K562 (cell line): ENCODE data around the gene PRR15. TPM values are rescaled to one million over a fixed set of nuclear protein-coding genes. Genes with fewer than 3 reads are reported as not detected.

Experiments used
- ATAC-seq: fragments of 200-7000 bp; cut with Tn5 transposase; 3 replicates; pipeline ENCODE4 v1.9.1; 2020; ENCODE audit warnings: moderate library complexity
- Bru-seq: library from RNA; stranded (reverse); fragments of 400-500 nt; gene quantifications from one replicate; lab custom pipeline; 2021; lab: Mats Ljungman, UMichigan
- BruChase-seq, 2 experiments: library from RNA; stranded (reverse); fragments of 400-500 nt; gene quantifications; one replicate each; lab custom pipeline; 2021; lab: Mats Ljungman, UMichigan
- BruUV-seq: library from RNA; stranded (reverse); fragments of 400-500 nt; replicated peaks from 2 replicates; lab custom pipeline; 2021; lab: Mats Ljungman, UMichigan
- CTCF ChIA-PET: fragments of 300-600 bp; formaldehyde crosslinking; extraction: SDS; loops from one replicate; lab custom pipeline; 2021; ENCODE audit warnings: low intra/inter-chr PET ratio; lab: Yijun Ruan, JAX
- POLR2A ChIA-PET: fragments of 300-600, 350-650 bp; sonication (Branson Sonifier 250); formaldehyde crosslinking; extraction: SDS; loops from one replicate; lab custom pipeline; 2021; ENCODE audit warnings: antibody characterized with exemption, inconsistent platforms; lab: Yijun Ruan, JAX
- DNase-seq, 4 experiments: peaks; one replicate each; pipeline versions ENCODE4 v3.0.0 to v3.0.0-alpha.2; 2011 to 2018; ENCODE audit warnings: low spot score in 3 of 4, mixed read lengths in 3 of 4; ENCODE audit errors: extremely low read depth in 1 of 4
- FAIRE-seq: peaks from 2 replicates; lab custom pipeline; 2011; peaks lifted over from hg19 to GRCh38; lab: Jason Lieb, UNC
- H2AFZ ChIP-seq: 2 replicates; pipeline ENCODE4 v1.6.0; 2011; ENCODE audit warnings: low read depth, low read length, control low read depth, inconsistent platforms
- H3K27ac ChIP-seq: fragments of 200-600 bp; 3 replicates; pipeline ENCODE4 v1.8.0; 2011; ENCODE audit warnings: low read depth, mild to moderate bottlenecking, control low read depth, inconsistent platforms, low read length, moderate library complexity, mixed read lengths; ENCODE audit errors: extremely low read depth
- H3K27me3 ChIP-seq, 2 experiments: fragments of 300-600 bp in 1 of 2; 2 replicates in 1 of 2; 3 replicates in 1 of 2; pipeline versions ENCODE4 v1.6.0 to v1.8.0; 2011; ENCODE audit warnings: inconsistent platforms in 2 of 2, low read length in 2 of 2, mild to moderate bottlenecking in 1 of 2, mixed read lengths in 1 of 2, moderate library complexity in 1 of 2; ENCODE audit not compliant: control insufficient read depth in 2 of 2, insufficient read depth in 2 of 2
- H3K36me3 ChIP-seq: fragments of 300-600 bp; 3 replicates; pipeline ENCODE4 v1.8.0; 2011; ENCODE audit warnings: mild to moderate bottlenecking, low read length, inconsistent platforms; ENCODE audit not compliant: control insufficient read depth, insufficient read depth
- H3K4me1 ChIP-seq, 2 experiments: fragments of 200-600 bp in 1 of 2; replicated peaks in 1 of 2; 2 replicates in 1 of 2; 3 replicates in 1 of 2; pipeline versions ENCODE4 v1.5.1 to v1.8.0; 2011; ENCODE audit warnings: inconsistent platforms in 2 of 2, low read length in 2 of 2, mild to moderate bottlenecking in 1 of 2, mixed read lengths in 1 of 2, moderate library complexity in 1 of 2; ENCODE audit not compliant: control insufficient read depth in 2 of 2, insufficient read depth in 2 of 2
- H3K4me2 ChIP-seq: 2 replicates; pipeline ENCODE4 v1.6.1; 2011; ENCODE audit warnings: low read length, control low read depth, inconsistent platforms, mixed read lengths; ENCODE audit not compliant: insufficient read depth
- H3K4me3 ChIP-seq: fragments of 200-600 bp; sonication (generic), shearing (Covaris generic); 2 replicates; pipeline ENCODE4 v1.5.1; 2016; ENCODE audit warnings: control low read depth, inconsistent platforms
- H3K79me2 ChIP-seq: fragments of 200-600 bp; 3 replicates; pipeline ENCODE4 v1.8.0; 2011; ENCODE audit warnings: low read length, inconsistent platforms; ENCODE audit not compliant: control insufficient read depth, insufficient read depth
- H3K9ac ChIP-seq, 2 experiments: 2 replicates each; pipeline versions ENCODE4 v1.6.0 to v1.6.1; 2011; ENCODE audit warnings: low read depth in 2 of 2, low read length in 2 of 2, control low read depth in 1 of 2, inconsistent platforms in 1 of 2, mild to moderate bottlenecking in 1 of 2, mixed read lengths in 1 of 2; ENCODE audit not compliant: insufficient read depth in 1 of 2
- H3K9me1 ChIP-seq: one replicate; pipeline ENCODE4 v1.6.0; 2011; ENCODE audit warnings: inconsistent platforms, mild to moderate bottlenecking, low read length, moderate library complexity; ENCODE audit not compliant: control insufficient read depth, insufficient read depth
- H3K9me3 ChIP-seq: replicated peaks from 2 replicates; pipeline ENCODE4 v1.5.1; 2011; ENCODE audit warnings: low read depth, low read length, inconsistent platforms; ENCODE audit not compliant: control insufficient read depth, insufficient read depth
- H4K20me1 ChIP-seq: replicated peaks from 2 replicates; pipeline ENCODE4 v1.6.1; 2011; ENCODE audit warnings: low read length, inconsistent platforms, mixed read lengths; ENCODE audit not compliant: control insufficient read depth, insufficient read depth
- ARNT ChIP-seq, 2 experiments: fragments of 450-650 bp; IDR thresholded peaks; 2 replicates each; pipeline ENCODE4 v1.6.1; 2016; ENCODE audit warnings: mild to moderate bottlenecking in 1 of 2
- ATF3 ChIP-seq, 2 experiments: fragments of 450-650 bp in 1 of 2; sonication (generic) in 1 of 2; formaldehyde crosslinking in 1 of 2; IDR thresholded peaks in 1 of 2; conservative IDR thresholded peaks in 1 of 2; 2 replicates each; pipeline versions ENCODE4 v1.6.1 to v1.8.1; 2016 to 2023; ENCODE audit warnings: mild to moderate bottlenecking in 2 of 2, moderate library complexity in 2 of 2, inconsistent platforms in 1 of 2, missing genetic modification reagents in 1 of 2
- BACH1 ChIP-seq: fragments of 200-800 bp; sonication (Bioruptor generic); IDR thresholded peaks from 2 replicates; pipeline ENCODE4 v1.6.1; 2016; ENCODE audit warnings: missing genetic modification characterization, missing compliant biosample characterization
- EWSR1 ChIP-seq: fragments of 450-650 bp; IDR thresholded peaks from 2 replicates; pipeline ENCODE4 v1.6.1; 2018; ENCODE audit warnings: borderline replicate concordance, mild to moderate bottlenecking, low read depth, moderate library complexity; ENCODE audit not compliant: partially characterized antibody
- NCOA1 ChIP-seq: fragments of 450-650 bp; IDR thresholded peaks from 2 replicates; pipeline ENCODE4 v1.6.1; 2016; ENCODE audit warnings: low read depth
- RFX7 ChIP-seq: fragments of 250-450 bp; sonication (Bioruptor Pico); IDR thresholded peaks from 2 replicates; pipeline ENCODE4 v1.5.1; 2021; ENCODE audit warnings: mild to moderate bottlenecking
- TCF3 ChIP-seq: sonication (generic); formaldehyde crosslinking; IDR thresholded peaks from 2 replicates; pipeline ENCODE4 v1.4.0; 2020; ENCODE audit warnings: mild to moderate bottlenecking, missing genetic modification reagents
- ZBTB2 ChIP-seq: fragments of 450-650 bp; IDR thresholded peaks from 2 replicates; pipeline ENCODE4 v1.6.1; 2016; ENCODE audit warnings: antibody characterized with exemption
- ZNF134 ChIP-seq: fragments of 250-450 bp; sonication (Bioruptor Pico); conservative IDR thresholded peaks from 2 replicates; pipeline ENCODE4 v1.4.0; 2020
- WGBS: fragments of 100-300 bp; shearing (Covaris generic); methylation state at CpG from one replicate; pipeline ENCODE4 v1.1.6; 2016; ENCODE audit warnings: low coverage, mixed read lengths; ENCODE audit not compliant: insufficient coverage; ENCODE audit errors: missing lambda C conversion rate; 5-methylcytosine and 5-hydroxymethylcytosine counted together
- in situ Hi-C: fragments of 300-500 bp; cut with MboI; formaldehyde crosslinking; loops from 4 replicates; pipeline ENCODE4 v1.15.0; 2018; ENCODE audit warnings: inconsistent platforms, mixed read lengths
- intact Hi-C: fragments of 100-400 bp; cut with micrococcal nuclease; formaldehyde crosslinking; loops from 2 replicates; pipeline ENCODE4 v1.14.2; 2022
- long read RNA-seq, 3 experiments: library from polyadenylated mRNA in 2 of 3; library from RNA in 1 of 3; unstranded in 2 of 3; stranded (forward) in 1 of 3; transcript quantifications; one replicate each; pipeline ENCODE4 v2.0.0, GENCODE V29; 2019 to 2022
- polyA minus RNA-seq, 3 experiments: library from RNA; depleted of rRNA, polyadenylated mRNA; stranded (reverse); fragments of >200 nt; gene quantifications; 2 replicates each; pipeline ENCODE4 v1.2.3, GENCODE V29; 2011
- polyA plus RNA-seq, 8 experiments: library from polyadenylated mRNA; depleted of rRNA in 4 of 8; stranded (reverse) in 5 of 8; unstranded in 3 of 8; fragments of >200 nt; fragmentation: Nextera tagmentation in 2 of 8; fragmentation: Illumina TruSeq in 1 of 8; extraction: Ambion mirVana in 2 of 8; extraction: Trizol in 1 of 8; gene quantifications; 2 replicates each; pipeline versions ENCODE4 v1.2.1 to v1.2.3, GENCODE V29; 2011 to 2014; ENCODE audit warnings: inconsistent platforms in 1 of 8, missing spikeins in 1 of 8
- total RNA-seq, 7 experiments: library from RNA; depleted of rRNA in 6 of 7; stranded (reverse); fragments of >200 nt in 6 of 7; fragmentation: Illumina TruSeq in 2 of 7; extraction: Trizol in 2 of 7; gene quantifications; 2 replicates each; pipeline versions ENCODE4 v1.2.1 to v1.2.3, GENCODE V29; 2011 to 2021; ENCODE audit warnings: low replicate concordance in 1 of 7
- TF ChIP-seq, protein P1 (sequence below): fragments of 250-450 bp; sonication (Bioruptor Pico); IDR thresholded peaks from 2 replicates; pipeline ENCODE4 v1.5.0; 2021

PRR15 gene
- total RNA-seq (2011; cell fraction: chromatin; rRNA removed; ENCODE audit: low replicate concordance) = not detected in 2 replicates
- total RNA-seq (2011; cell fraction: nucleolus; rRNA removed) = not detected in 2 replicates
- total RNA-seq (2011; cell fraction: nucleoplasm; rRNA removed) = not detected in 2 replicates
- not detected in 2 replicates for total RNA-seq (2014; rRNA removed)
- not detected in 2 replicates for total RNA-seq (2014; rRNA removed; fragmentation: Illumina TruSeq; extraction: Trizol)
- total RNA-seq (2015; rRNA removed; fragmentation: Illumina TruSeq; extraction: Trizol) = not detected in 2 replicates
- total RNA-seq (2021) = not detected in 2 replicates
- polyA plus RNA-seq (2011; rRNA removed) = not detected in 2 replicates
- polyA plus RNA-seq (2011; cell fraction: cytosol; rRNA removed) = not detected in 2 replicates
- polyA plus RNA-seq (2011; cell fraction: nucleus; rRNA removed) = not detected in 2 replicates
- not detected in 2 replicates for polyA plus RNA-seq (2012)
- not detected in 2 replicates for polyA plus RNA-seq (2014; fragmentation: Illumina TruSeq; extraction: Trizol)
- polyA plus RNA-seq (2014; fragmentation: Nextera tagmentation; extraction: Ambion mirVana) = not detected
- polyA plus RNA-seq (2014; rRNA removed) = not detected in 2 replicates
- not detected in 2 replicates for polyA minus RNA-seq (2011; rRNA and poly(A)+ RNA removed)
- not detected in 2 replicates for polyA minus RNA-seq (2011; cell fraction: cytosol; rRNA and poly(A)+ RNA removed)
- not detected in 2 replicates for polyA minus RNA-seq (2011; cell fraction: nucleus; rRNA and poly(A)+ RNA removed)
- Bru-seq, nascent RNA = percentile 20 among the genes with signal in this experiment
- BruChase-seq, experiment 1, labeled RNA remaining after a 2-hour chase = not detected
- percentile 27 among the genes with signal in this experiment for BruChase-seq, experiment 2, labeled RNA remaining after a 6-hour chase
- long read RNA-seq, experiment 1 = 0 reads
- long read RNA-seq, experiment 2 = 0 reads
- long read RNA-seq, experiment 3 = 0 reads

GRCh38 chr7:29563590-29564495 lies at the start of gene PRR15:
TSS of gene PRR15 (plus strand) at chr7:29563835. CDS start at chr7:29566330, 2,495 bp downstream.
- H2AFZ ChIP-seq = no peak within 1 kb of the TSS
- 43% methylated on average over 37 of the region's 72 CpGs for WGBS
- no peak within 1 kb of the TSS for H3K27ac ChIP-seq
- POLR2A ChIA-PET = no interaction called here
- ATAC-seq = no peak
- H3K9me1 ChIP-seq = no peaks in the 10 kb centered on the region
- no peaks in the 10 kb centered on the region for H3K36me3 ChIP-seq
- H3K9me3 ChIP-seq = no peaks in the 10 kb centered on the region
- H4K20me1 ChIP-seq = no peaks in the 10 kb centered on the region
- intact Hi-C loops (no loop called here), in situ Hi-C loops (no loop called here)
- H3K79me2 ChIP-seq = no peaks in the 10 kb centered on the region
- CTCF ChIA-PET = no interaction called here
- no peak within 1 kb of the TSS for H3K4me3 ChIP-seq
- no peak for FAIRE-seq
- DNase-seq = no peak
- peaks cover 0 to 18% of the 10 kb centered on the region in 2 experiments; a peak in 1 of 5 replicates for H3K4me1 ChIP-seq
- H3K4me2 ChIP-seq = no peak within 1 kb of the TSS
- H3K9ac ChIP-seq = no peak within 1 kb of the TSS
- peaks cover 26 to 52% of the 10 kb centered on the region in 2 experiments; a peak in 4 of 5 replicates for H3K27me3 ChIP-seq
- TF ChIP-seq ZNF134 = no peak
- TF ChIP-seq, protein P1, sequence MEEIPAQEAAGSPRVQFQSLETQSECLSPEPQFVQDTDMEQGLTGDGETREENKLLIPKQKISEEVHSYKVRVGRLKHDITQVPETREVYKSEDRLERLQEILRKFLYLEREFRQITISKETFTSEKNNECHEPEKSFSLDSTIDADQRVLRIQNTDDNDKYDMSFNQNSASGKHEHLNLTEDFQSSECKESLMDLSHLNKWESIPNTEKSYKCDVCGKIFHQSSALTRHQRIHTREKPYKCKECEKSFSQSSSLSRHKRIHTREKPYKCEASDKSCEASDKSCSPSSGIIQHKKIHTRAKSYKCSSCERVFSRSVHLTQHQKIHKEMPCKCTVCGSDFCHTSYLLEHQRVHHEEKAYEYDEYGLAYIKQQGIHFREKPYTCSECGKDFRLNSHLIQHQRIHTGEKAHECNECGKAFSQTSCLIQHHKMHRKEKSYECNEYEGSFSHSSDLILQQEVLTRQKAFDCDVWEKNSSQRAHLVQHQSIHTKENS (CRISPR knock-in tag) = no peak
- no peak for TF ChIP-seq ZBTB2
- TF ChIP-seq NCOA1 = no peak
- TF ChIP-seq BACH1 = no peak
- TF ChIP-seq ATF3 (IDR thresholded peaks at IDR 0.05) = no peak
- TF ChIP-seq ATF3 (CRISPR knock-in tag; conservative IDR thresholded peaks at IDR 0.05) = no peak
- TF ChIP-seq EWSR1 = no peak
- no peak for TF ChIP-seq ARNT (IDR thresholded peaks at IDR 0.05)
- TF ChIP-seq TCF3 (CRISPR knock-in tag) = no peak
- TF ChIP-seq RFX7 (CRISPR knock-in tag) = no peak
- no TSS peak for BruUV-seq
